AG09319 (cell line): ENCODE results near the gene TMEM229B.

Source experiments
- DNase-seq: peaks from one replicate; pipeline ENCODE4 v3.0.0-alpha.2; 2010; ENCODE audit warnings: low read depth; ENCODE audit errors: extremely low read depth
- TF ChIP-seq, protein P1 (sequence below): IDR thresholded peaks from 2 replicates; pipeline ENCODE4 v1.5.1; 2011; ENCODE audit warnings: low read depth, mild to moderate bottlenecking, inconsistent platforms, low read length, moderate library complexity

Gene TMEM229B

DNA sequence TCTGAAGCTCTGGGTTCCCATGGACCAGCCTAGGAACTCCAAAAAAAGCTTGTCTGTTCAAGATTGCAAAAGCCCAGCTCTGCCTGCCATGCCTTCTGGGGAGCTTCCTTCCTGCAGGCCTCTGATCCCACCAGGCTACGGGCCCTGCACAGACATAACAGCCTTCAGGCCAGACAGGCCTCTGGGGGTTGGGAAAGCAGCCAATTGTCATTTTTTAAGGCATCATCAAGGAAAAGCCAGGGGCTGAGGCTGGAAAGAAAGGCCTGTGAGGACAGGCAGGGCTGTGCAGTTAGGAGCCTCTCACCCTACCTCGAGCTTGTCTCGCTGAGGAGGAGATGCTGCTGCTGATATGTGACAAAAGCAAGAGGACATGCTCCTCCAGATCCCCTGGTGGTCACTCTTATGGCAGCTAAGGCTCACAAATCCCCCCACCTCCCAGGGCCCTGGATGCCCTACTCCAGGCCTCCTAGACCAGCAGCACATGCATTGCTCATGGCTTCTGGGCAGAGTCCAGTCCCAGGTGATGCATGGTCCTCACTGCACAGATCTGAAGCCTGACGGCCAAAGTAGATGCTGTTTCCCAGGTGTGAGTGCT, 2.9 kb downstream of the TMEM229B start:
- TF ChIP-seq, protein P1, sequence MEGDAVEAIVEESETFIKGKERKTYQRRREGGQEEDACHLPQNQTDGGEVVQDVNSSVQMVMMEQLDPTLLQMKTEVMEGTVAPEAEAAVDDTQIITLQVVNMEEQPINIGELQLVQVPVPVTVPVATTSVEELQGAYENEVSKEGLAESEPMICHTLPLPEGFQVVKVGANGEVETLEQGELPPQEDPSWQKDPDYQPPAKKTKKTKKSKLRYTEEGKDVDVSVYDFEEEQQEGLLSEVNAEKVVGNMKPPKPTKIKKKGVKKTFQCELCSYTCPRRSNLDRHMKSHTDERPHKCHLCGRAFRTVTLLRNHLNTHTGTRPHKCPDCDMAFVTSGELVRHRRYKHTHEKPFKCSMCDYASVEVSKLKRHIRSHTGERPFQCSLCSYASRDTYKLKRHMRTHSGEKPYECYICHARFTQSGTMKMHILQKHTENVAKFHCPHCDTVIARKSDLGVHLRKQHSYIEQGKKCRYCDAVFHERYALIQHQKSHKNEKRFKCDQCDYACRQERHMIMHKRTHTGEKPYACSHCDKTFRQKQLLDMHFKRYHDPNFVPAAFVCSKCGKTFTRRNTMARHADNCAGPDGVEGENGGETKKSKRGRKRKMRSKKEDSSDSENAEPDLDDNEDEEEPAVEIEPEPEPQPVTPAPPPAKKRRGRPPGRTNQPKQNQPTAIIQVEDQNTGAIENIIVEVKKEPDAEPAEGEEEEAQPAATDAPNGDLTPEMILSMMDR = no peak
- DNase-seq = no peak

DNA sequence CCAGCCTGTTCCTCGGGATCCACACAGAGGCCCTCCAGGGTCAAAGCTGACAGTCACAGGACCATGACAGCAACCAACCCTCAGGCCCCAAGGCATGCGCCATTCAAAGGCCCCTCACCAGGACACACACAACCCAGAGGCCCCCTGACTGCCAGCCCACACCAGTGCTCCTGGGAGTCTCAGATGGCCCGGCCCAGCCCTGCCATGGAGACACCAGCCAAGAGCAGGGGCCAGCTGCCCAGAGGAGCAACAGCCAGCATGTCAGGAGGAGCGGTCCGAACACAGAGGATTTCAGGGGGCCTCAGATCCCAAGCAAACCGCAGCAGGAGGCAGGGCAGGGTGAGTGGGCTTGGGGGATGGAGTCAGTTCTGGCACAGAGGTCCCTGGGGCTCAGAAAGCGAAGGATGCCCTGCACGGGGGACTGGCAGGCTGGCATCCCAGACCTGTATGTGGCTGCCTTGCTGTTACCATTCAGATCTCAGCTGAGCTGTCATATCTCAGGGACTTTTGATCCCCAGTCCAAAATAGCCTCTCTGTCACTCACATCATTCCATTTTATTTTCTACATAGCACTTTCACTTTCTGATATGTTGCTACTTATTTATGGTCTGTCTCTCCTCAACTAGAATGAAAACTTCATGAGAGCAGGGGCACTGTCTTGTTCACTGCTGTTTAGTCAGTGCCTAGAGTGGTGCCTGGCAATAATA, 4.8 kb downstream of the TMEM229B start:
- DNase-seq = no peak
- TF ChIP-seq, protein P1 = no peak

GRCh38 chr14:67482231-67483164, 6.0 kb downstream of the TMEM229B start:
- no peak for DNase-seq
- TF ChIP-seq, protein P1 = no peak

DNA sequence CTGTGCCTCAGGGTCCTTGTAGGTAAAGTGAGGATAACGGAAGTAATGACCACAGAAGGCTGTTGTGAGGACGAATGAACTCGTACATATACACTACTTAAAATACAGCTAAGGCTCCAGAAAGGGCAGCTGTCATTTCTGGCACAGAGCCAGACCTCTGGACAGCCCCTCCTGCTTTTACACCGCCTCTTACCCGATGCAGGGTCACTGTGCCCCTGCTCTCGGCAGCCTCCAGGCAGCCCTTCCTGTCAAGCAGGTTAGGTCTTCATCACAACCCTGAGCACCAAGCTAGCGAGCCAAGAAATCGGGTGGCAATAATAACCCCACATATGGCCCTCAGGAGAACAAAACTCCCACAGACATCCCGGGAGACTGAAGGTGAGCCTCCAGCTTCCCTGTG, 8.5 kb downstream of the TMEM229B start:
- TF ChIP-seq, protein P1 = no peak
- DNase-seq = no peak

- TF ChIP-seq, protein P1 = no peak
- no peak for DNase-seq
These were observed 9.8 kb downstream of the TMEM229B start for GRCh38 chr14:67478800-67479084.

DNA sequence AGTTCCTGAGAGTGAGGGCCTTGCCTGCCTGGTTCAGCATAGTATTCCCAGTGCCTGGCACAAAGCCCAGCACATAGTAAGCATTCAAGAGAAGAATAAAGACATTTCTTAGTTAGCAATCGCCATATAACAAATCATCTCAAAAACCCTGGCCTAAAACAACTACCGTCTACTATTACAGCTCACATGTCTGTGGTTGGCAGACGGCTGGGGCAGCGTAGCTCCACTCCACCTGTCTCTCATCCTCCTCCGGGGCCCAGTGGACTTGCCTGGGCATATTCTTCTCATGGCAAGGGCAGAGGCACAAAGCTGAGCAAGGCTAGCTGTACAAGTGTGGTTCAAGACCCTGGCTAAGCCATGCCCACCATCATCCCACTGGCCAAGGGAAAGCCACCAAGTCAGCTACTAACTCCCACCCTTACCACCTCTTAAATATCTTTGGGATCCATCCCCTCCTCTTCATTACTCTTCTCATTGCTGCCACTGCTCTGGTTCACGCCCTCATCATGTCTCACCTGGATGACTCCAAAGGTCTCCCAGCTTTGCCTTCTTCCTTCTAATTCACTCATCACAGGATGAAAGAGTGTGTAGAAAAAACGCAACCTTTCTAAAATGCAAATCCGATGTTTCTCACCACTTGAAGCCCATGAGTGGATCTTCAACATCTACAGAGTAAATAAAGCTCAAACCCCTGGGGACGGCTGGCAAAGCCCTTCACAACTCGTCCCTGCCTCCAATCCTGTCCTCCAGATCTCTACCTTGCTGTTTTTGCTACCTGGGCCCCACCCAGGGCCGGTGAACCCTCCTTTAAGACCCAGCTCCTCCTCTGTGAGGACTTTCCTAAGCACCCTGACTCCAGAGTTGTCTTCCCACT, 10.4 kb downstream of the TMEM229B start:
- TF ChIP-seq, protein P1 = no peak
- DNase-seq = no peak
